Naive thymus-derived CD8-positive, alpha-beta T cell (primary cell): Measurements from ENCODE around the gene USP17L5. TPM values are rescaled to one million over a fixed set of nuclear protein-coding genes. Genes with fewer than 3 reads are reported as not detected.
"Not testable (repeated sequence)": the region's sequence is repeated elsewhere in the genome, so short reads cannot be mapped to it uniquely, and the experiment has no call there.

ENCODE experiments used
- ATAC-seq, 2 donors: fragments of 150-1000 bp; cut with Tn5 transposase in 1 of 2; sonication (Bioruptor Pico), chemical (Tn5 transposase) in 1 of 2; 1 replicate in 1 of 2; 2 replicates in 1 of 2; pipeline ENCODE4 v1.10.0; 2021; ENCODE audit warnings: mild to moderate bottlenecking in 2 of 2, moderate library complexity in 2 of 2
- POLR2A ChIA-PET: fragments of 350-600 bp; sonication (Branson Sonifier 250); formaldehyde crosslinking; loops from one replicate; lab custom pipeline; 2021; ENCODE audit warnings: antibody characterized with exemption; lab: Charles Lee
- DNase-seq, 10 donors: peaks; one replicate each; pipeline versions ENCODE4 v3.0.0 to v3.0.0-alpha.2; 2020 to 2022
- H3K27ac Mint-ChIP-seq, 10 donors: one replicate each; pipeline ENCODE4 v1.8.0; 2020 to 2022; ENCODE audit warnings: mild to moderate bottlenecking in 10 of 10, mixed read lengths in 10 of 10, moderate library complexity in 4 of 10, inconsistent platforms in 1 of 10
- H3K27me3 Mint-ChIP-seq, 5 donors: one replicate each; pipeline ENCODE4 v1.8.0; 2021 to 2022; ENCODE audit warnings: mixed read lengths in 5 of 5
- H3K36me3 Mint-ChIP-seq, 3 donors: one replicate each; pipeline ENCODE4 v1.8.0; 2020 to 2022; ENCODE audit warnings: mixed read lengths in 3 of 3, mild to moderate bottlenecking in 2 of 3, inconsistent platforms in 1 of 3
- H3K4me1 Mint-ChIP-seq, 4 donors: one replicate each; pipeline ENCODE4 v1.8.0; 2021 to 2022; ENCODE audit warnings: mixed read lengths in 4 of 4
- H3K4me3 Mint-ChIP-seq, 10 donors: one replicate each; pipeline ENCODE4 v1.8.0; 2020 to 2022; ENCODE audit warnings: mild to moderate bottlenecking in 10 of 10, mixed read lengths in 10 of 10, moderate library complexity in 6 of 10, inconsistent platforms in 1 of 10
- H3K9me3 Mint-ChIP-seq, 9 donors: one replicate each; pipeline ENCODE4 v1.8.0; 2020 to 2022; ENCODE audit warnings: mixed read lengths in 9 of 9, mild to moderate bottlenecking in 3 of 9, inconsistent platforms in 1 of 9, moderate library complexity in 1 of 9
- polyA plus RNA-seq, 3 donors: library from polyadenylated mRNA; unstranded; fragments of 300-500 nt; fragmentation: Illumina TruSeq; gene quantifications; one replicate each; pipeline ENCODE4 v1.2.3, GENCODE V29; 2021
- total RNA-seq, 8 experiments: library from RNA in 2 of 8; stranded (reverse) in 2 of 8; gene quantifications; one replicate each; pipeline ENCODE4 v1.2.3 and lab custom pipeline; 2021 to 2026

USP17L5 gene
- total and polyA plus RNA-seq, 5 experiments from 2014 or later: not detected

DNA sequence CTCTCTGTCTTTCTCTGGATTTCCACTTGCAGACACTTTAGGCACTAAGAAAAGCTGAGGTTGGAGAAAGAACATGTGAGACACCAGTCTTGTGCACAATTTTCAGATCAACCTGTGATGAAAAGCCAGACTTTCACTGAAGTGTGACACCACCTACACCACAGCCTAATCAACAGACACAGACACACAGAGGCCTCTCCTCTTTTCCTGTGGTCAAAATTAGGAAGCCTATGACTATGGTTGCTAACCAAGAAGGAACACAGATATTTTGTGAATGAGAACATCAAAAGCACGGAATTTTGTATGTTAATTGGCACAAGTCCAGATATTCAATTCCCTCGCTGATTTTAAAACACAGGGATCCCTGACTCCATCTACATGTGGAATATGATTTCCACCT is 49.8 kb downstream of the USP17L5 start:
- H3K9me3 Mint-ChIP-seq, H3K27me3 Mint-ChIP-seq: not testable (repeated sequence)

More for the DNA sequence above, 49.8 kb downstream of the USP17L5 start:
- ATAC-seq, H3K4me3 Mint-ChIP-seq, POLR2A ChIA-PET, H3K36me3 Mint-ChIP-seq, H3K4me1 Mint-ChIP-seq, DNase-seq, H3K27ac Mint-ChIP-seq: not testable (repeated sequence)

Other genes starting within 250 kb of the USP17L5 start
- not detected for gene FAM90A26, start 169.0 kb upstream of the USP17L5 start, total RNA-seq
- gene FAM90A26, start 169.0 kb upstream of the USP17L5 start, polyA plus RNA-seq: not detected
- gene USP17L10, start 128.7 kb upstream of the USP17L5 start, total RNA-seq: not detected
- not detected for gene USP17L10, start 128.7 kb upstream of the USP17L5 start, polyA plus RNA-seq
- gene USP17L11, start 124.0 kb upstream of the USP17L5 start, total RNA-seq: not detected
- not detected for gene USP17L11, start 124.0 kb upstream of the USP17L5 start, polyA plus RNA-seq
- not detected for gene USP17L12, start 119.3 kb upstream of the USP17L5 start, total RNA-seq
- gene USP17L12, start 119.3 kb upstream of the USP17L5 start, polyA plus RNA-seq: not detected
- gene USP17L13, start 114.5 kb upstream of the USP17L5 start, total RNA-seq: not detected
- not detected for gene USP17L13, start 114.5 kb upstream of the USP17L5 start, polyA plus RNA-seq
- not detected for gene USP17L15, start 105.0 kb upstream of the USP17L5 start, total RNA-seq
- not detected for gene USP17L15, start 105.0 kb upstream of the USP17L5 start, polyA plus RNA-seq
- gene USP17L17, start 95.5 kb upstream of the USP17L5 start, total RNA-seq: not detected
- gene USP17L17, start 95.5 kb upstream of the USP17L5 start, polyA plus RNA-seq: not detected
- gene USP17L18, start 90.8 kb upstream of the USP17L5 start, total RNA-seq: not detected
- not detected for gene USP17L18, start 90.8 kb upstream of the USP17L5 start, polyA plus RNA-seq
- not detected for gene USP17L19, start 86.0 kb upstream of the USP17L5 start, total RNA-seq
- gene USP17L19, start 86.0 kb upstream of the USP17L5 start, polyA plus RNA-seq: not detected
- gene USP17L20, start 81.3 kb upstream of the USP17L5 start, total RNA-seq: not detected
- not detected for gene USP17L20, start 81.3 kb upstream of the USP17L5 start, polyA plus RNA-seq
- not detected for gene USP17L21, start 76.5 kb upstream of the USP17L5 start, total RNA-seq
- not detected for gene USP17L21, start 76.5 kb upstream of the USP17L5 start, polyA plus RNA-seq
- not detected for gene USP17L22, start 71.8 kb upstream of the USP17L5 start, total RNA-seq
- gene USP17L22, start 71.8 kb upstream of the USP17L5 start, polyA plus RNA-seq: not detected
- gene USP17L24, start 14.2 kb upstream of the USP17L5 start, total RNA-seq: not detected
- gene USP17L24, start 14.2 kb upstream of the USP17L5 start, polyA plus RNA-seq: not detected
- gene USP17L25, start 9.5 kb upstream of the USP17L5 start, total RNA-seq: not detected
- gene USP17L25, start 9.5 kb upstream of the USP17L5 start, polyA plus RNA-seq: not detected
- gene USP17L26, start 4.7 kb upstream of the USP17L5 start, total RNA-seq: not detected
- gene USP17L26, start 4.7 kb upstream of the USP17L5 start, polyA plus RNA-seq: not detected
- not detected for gene USP17L27, start 4.7 kb downstream of the USP17L5 start, total RNA-seq
- gene USP17L27, start 4.7 kb downstream of the USP17L5 start, polyA plus RNA-seq: not detected
- not detected for gene USP17L28, start 9.5 kb downstream of the USP17L5 start, total RNA-seq
- gene USP17L28, start 9.5 kb downstream of the USP17L5 start, polyA plus RNA-seq: not detected
- not detected for gene USP17L29, start 14.2 kb downstream of the USP17L5 start, total RNA-seq
- gene USP17L29, start 14.2 kb downstream of the USP17L5 start, polyA plus RNA-seq: not detected
- gene USP17L30, start 23.7 kb downstream of the USP17L5 start, total RNA-seq: not detected
- not detected for gene USP17L30, start 23.7 kb downstream of the USP17L5 start, polyA plus RNA-seq
- gene DEFB131A, start 105.0 kb downstream of the USP17L5 start, total RNA-seq: not detected
- not detected for gene DEFB131A, start 105.0 kb downstream of the USP17L5 start, polyA plus RNA-seq